Measurements from ENCODE around the gene TADA2A. TPM values are rescaled to one million over a fixed set of nuclear protein-coding genes. Genes with fewer than 3 reads are reported as not detected.

Gene TADA2A
- total RNA-seq, 2 experiments from 2014 or later, result 6.7 to 8.0 TPM

GRCh38 chr17:37516127-37516571 is 109.5 kb downstream of the TADA2A start:
- Mint-ChIP-seq H3K36me3 (ENCODE audit: low read depth) (peaks cover 70% of the 10 kb centered on the region), H3K27ac (peak overlapping the region; percentile 14), H3K4me3 (no peak overlapping the region), H3K9me3 (no peaks in the 10 kb centered on the region), H3K27me3 (no peaks in the 10 kb centered on the region), H3K4me1 (ENCODE audit: low read depth) (no peaks in the 10 kb centered on the region)
- Histone ChIP-seq H3K36me3 (ENCODE audit: insufficient read depth, low read length) (peaks cover 79% of the 10 kb centered on the region), H3K9me3 (ENCODE audit: control insufficient read depth in 1 of 2, insufficient read depth in 1 of 2, low read length in 2 of 2) (no peaks in the 10 kb centered on the region), H3K4me3 (ENCODE audit: low read length) (no peak overlapping the region), H3K27ac (ENCODE audit: low read depth in 1 of 2, low read length in 2 of 2) (no peak overlapping the region), H3K27me3 (ENCODE audit: control insufficient read depth in 1 of 2, insufficient read depth in 2 of 2, low read length in 2 of 2) (no peaks in the 10 kb centered on the region), H3K4me1 (ENCODE audit: insufficient read depth, low read length) (peaks cover 6% of the 10 kb centered on the region)
- DNase-seq (no peak), ATAC-seq (ENCODE audit: poor library complexity) (no peak)
- intact Hi-C loops (cut with DNase I, micrococcal nuclease), result no loop called here
- TF ChIP-seq CTCF (IDR thresholded peaks at IDR 0.05), result no peak
- ChIA-PET CTCF (no interaction called here), POLR2A (no interaction called here)

GRCh38 chr17:37517881-37518280 is 111.2 kb downstream of the TADA2A start:
- Histone ChIP-seq H3K4me1 (ENCODE audit: insufficient read depth, low read length) (peaks cover 6% of the 10 kb centered on the region), H3K4me3 (ENCODE audit: low read length) (no peak overlapping the region), H3K36me3 (ENCODE audit: insufficient read depth, low read length) (peaks cover 82% of the 10 kb centered on the region), H3K27ac (ENCODE audit: low read depth in 1 of 2, low read length in 2 of 2) (no peak overlapping the region), H3K9me3 (ENCODE audit: control insufficient read depth in 1 of 2, insufficient read depth in 1 of 2, low read length in 2 of 2) (no peaks in the 10 kb centered on the region), H3K27me3 (ENCODE audit: control insufficient read depth in 1 of 2, insufficient read depth in 2 of 2, low read length in 2 of 2) (no peaks in the 10 kb centered on the region)
- CTCF ChIA-PET, result no interaction called here
- no peaks in the 10 kb centered on the region for H3K9me3 Mint-ChIP-seq
- H3K27ac Mint-ChIP-seq, result peak overlapping the region; percentile 30
- no peak for TF ChIP-seq CTCF (IDR thresholded peaks at IDR 0.05)
- no peaks in the 10 kb centered on the region for H3K27me3 Mint-ChIP-seq
- intact Hi-C loops (cut with DNase I, micrococcal nuclease), result no loop called here
- POLR2A ChIA-PET, result no interaction called here
- DNase-seq (no peak), ATAC-seq (ENCODE audit: poor library complexity) (no peak)
- H3K4me1 Mint-ChIP-seq (ENCODE audit: low read depth), result no peaks in the 10 kb centered on the region
- H3K4me3 Mint-ChIP-seq, result no peak overlapping the region
- peaks cover 79% of the 10 kb centered on the region for H3K36me3 Mint-ChIP-seq (ENCODE audit: low read depth)

GRCh38 chr17:37518826-37519225 is 112.1 kb downstream of the TADA2A start:
- H3K9me3 ChIP-seq (ENCODE audit: control insufficient read depth in 1 of 2, insufficient read depth in 1 of 2, low read length in 2 of 2), result no peaks in the 10 kb centered on the region
- H3K4me1 Mint-ChIP-seq (ENCODE audit: low read depth), result peaks cover 5% of the 10 kb centered on the region
- H3K27ac Mint-ChIP-seq, result peak overlapping the region; percentile 27
- ATAC-seq (ENCODE audit: poor library complexity) (no peak), DNase-seq (no peak)
- H3K27me3 Mint-ChIP-seq, result no peaks in the 10 kb centered on the region
- CTCF ChIA-PET, result no interaction called here
- POLR2A ChIA-PET, result interaction anchor here (0.6 kb wide), 1 partner anchor 9 kb away, joined by 3 read pairs; no protein-coding TSS in a partner anchor
- no peak for TF ChIP-seq CTCF (IDR thresholded peaks at IDR 0.05)
- no peak overlapping the region for H3K4me3 ChIP-seq (ENCODE audit: low read length)
- H3K4me1 ChIP-seq (ENCODE audit: insufficient read depth, low read length), result peaks cover 6% of the 10 kb centered on the region
- H3K36me3 ChIP-seq (ENCODE audit: insufficient read depth, low read length), result peaks cover 82% of the 10 kb centered on the region
- intact Hi-C loops (cut with DNase I, micrococcal nuclease), result no loop called here
- H3K9me3 Mint-ChIP-seq, result no peaks in the 10 kb centered on the region
- H3K36me3 Mint-ChIP-seq (ENCODE audit: low read depth), result peaks cover 76% of the 10 kb centered on the region
- H3K27ac ChIP-seq (ENCODE audit: low read depth in 1 of 2, low read length in 2 of 2), result no peak overlapping the region
- H3K27me3 ChIP-seq (ENCODE audit: control insufficient read depth in 1 of 2, insufficient read depth in 2 of 2, low read length in 2 of 2), result no peaks in the 10 kb centered on the region
- no peak overlapping the region for H3K4me3 Mint-ChIP-seq
